SIG-M5 treated with dmso at 0.1 percent for 504 hours (cell line): Measurements from ENCODE around the gene PPP6R3.

Source experiments
- DNase-seq: peaks from one replicate; lab custom pipeline; 2025; ENCODE audit not compliant: unreplicated experiment; lab: John Stamatoyannopoulos, UW

Gene PPP6R3

DNA sequence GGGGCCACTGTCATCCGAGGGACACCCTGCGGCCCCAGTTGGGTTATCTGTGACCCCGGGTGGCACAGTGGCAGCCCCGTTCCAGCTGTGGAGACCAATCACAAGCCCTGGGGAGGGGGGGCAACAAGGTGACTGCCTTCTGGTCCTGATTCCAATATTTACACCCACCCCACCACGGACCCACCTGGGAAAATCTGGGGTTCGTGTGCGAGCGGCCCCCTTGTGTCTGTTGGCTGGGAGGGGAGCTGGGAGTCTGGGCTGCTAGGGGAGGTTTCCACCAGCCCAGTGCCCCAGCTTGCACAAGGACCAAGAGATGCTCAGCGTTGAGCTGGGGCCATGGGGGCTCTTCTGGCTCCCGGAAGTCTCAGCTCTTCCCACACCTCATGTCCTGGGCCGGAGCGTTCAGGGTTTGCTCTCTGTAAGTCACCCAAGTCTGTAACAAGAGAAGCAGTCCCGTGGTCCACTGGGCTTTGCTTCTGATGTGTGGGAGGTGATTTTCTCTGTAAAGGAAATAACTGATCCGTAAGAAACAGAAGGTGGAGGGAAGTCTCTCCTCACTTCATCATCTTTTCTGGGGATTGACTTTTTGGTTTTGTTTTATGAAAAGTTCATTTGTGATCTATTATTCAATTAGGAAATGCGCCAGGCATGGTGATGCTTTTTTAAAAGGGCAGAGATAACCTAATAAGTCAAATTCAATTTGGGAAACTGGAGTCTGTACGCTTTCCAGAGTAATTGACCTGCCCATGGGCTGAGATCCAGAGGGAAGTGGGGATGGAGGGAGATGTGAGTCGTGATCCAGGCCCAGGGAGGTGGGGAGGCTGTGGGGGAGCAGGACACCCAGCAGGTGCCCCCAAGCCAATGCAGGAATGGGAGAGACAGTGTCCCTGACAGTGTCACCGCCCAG is 201.4 kb downstream of the PPP6R3 start:
- DNase-seq, result no peak

DNA sequence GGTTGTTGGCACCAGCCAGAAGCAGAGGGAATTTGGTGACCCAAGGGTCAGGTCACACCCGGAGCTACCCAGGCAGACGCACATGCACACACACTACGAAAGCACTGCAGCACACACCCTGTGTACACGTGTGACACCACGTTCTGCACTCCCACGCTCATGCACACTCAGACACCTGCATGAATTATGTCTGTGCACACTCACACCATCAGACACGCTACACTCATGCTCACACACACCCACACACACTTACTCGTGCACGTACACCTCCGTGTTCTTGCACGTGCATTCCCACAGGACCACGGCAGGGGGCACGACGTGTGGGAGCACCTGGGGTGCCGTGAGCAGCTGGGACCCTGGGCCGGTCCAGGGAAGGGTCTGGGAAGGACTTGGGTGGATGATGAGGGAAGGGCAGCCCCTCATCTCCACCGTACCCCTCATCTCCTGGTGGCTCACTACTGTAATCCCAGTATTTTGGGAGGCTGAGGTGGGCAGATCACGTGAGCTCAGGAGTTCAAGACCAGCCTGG is 203.0 kb downstream of the PPP6R3 start:
- no peak for DNase-seq

DNA sequence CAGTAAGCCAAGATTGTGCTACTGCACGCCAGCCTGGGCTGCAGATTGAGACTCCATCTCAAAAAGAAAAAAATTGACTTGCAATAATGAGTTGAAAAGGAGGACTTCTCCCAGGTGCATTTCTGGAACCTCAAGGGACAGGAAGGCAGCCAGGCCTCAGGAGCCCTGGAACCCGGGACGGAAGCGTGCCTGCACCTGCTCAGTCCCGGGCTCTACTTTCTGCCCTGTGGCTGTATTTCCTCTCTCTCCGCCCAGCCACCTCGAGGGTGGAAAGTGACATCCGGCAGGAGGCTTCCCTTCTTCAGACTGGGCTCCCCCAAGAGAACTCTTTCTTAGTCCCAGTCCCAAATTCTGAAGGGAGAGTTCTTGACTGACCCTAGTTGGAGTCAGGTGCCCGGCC is 203.6 kb downstream of the PPP6R3 start:
- no peak for DNase-seq

DNA sequence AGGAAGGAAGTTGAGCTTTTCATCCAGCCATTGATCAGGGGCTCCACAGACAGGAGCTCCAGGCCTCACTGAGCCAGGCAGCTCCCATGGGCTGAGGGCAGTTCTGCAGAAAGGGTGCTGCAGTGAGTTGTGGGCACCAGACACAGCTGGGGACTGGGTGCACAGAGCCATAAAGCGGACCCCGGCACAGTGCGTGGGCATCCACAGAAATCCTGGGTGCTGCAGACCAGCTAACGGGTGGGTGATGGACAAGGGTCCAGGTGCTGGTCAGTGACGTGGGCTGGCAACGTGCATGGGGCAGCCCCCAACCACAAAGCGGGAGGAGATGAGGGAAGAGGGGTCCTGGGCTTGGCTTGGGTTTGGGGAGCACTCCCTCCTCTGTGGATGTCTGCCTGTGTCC is 204.4 kb downstream of the PPP6R3 start:
- no peak for DNase-seq
